OCI-LY1 (cell line): ENCODE results near the gene NR2C2.

Experiments used
- H2AFZ ChIP-seq: fragments of 200-600 bp; sonication (generic), shearing (Covaris generic); 2 replicates; pipeline ENCODE4 v1.6.0; 2014; ENCODE audit warnings: antibody characterized with exemption, mild to moderate bottlenecking, low read length
- H3F3A ChIP-seq: fragments of 200-600 bp; sonication (generic), shearing (Covaris generic); 2 replicates; pipeline ENCODE4 v1.6.0; 2014; ENCODE audit warnings: mild to moderate bottlenecking, antibody characterized with exemption, low read length, moderate library complexity; ENCODE audit not compliant: insufficient read depth
- H3K27ac ChIP-seq: fragments of 200-600 bp; sonication (generic); 2 replicates; pipeline ENCODE4 v1.5.1; 2014; ENCODE audit warnings: low read length, mixed run types, mild to moderate bottlenecking, low read depth; ENCODE audit not compliant: poor library complexity, severe bottlenecking
- H3K27me3 ChIP-seq: fragments of 200-600 bp; sonication (generic); 2 replicates; pipeline ENCODE4 v1.6.0; 2014; ENCODE audit warnings: antibody characterized with exemption, mild to moderate bottlenecking, low read length, moderate library complexity; ENCODE audit not compliant: insufficient read depth
- H3K36me3 ChIP-seq: fragments of 200-600 bp; sonication (generic); 2 replicates; pipeline ENCODE4 v1.6.1; 2014; ENCODE audit warnings: mild to moderate bottlenecking, antibody characterized with exemption, low read length, moderate library complexity, mixed read lengths; ENCODE audit not compliant: insufficient read depth
- H3K4me1 ChIP-seq: fragments of 200-600 bp; sonication (generic); 2 replicates; pipeline ENCODE4 v1.5.1; 2014; ENCODE audit warnings: mild to moderate bottlenecking, low read length, moderate library complexity; ENCODE audit not compliant: insufficient read depth, severe bottlenecking
- H3K4me2 ChIP-seq: fragments of 200-600 bp; sonication (generic), shearing (Covaris generic); 2 replicates; pipeline ENCODE4 v1.6.1; 2014; ENCODE audit warnings: low read length
- H3K4me3 ChIP-seq: fragments of 200-600 bp; sonication (generic); 2 replicates; pipeline ENCODE4 v1.5.1; 2014; ENCODE audit warnings: low read length, low read depth, mild to moderate bottlenecking, mixed read lengths; ENCODE audit not compliant: poor library complexity, severe bottlenecking
- H3K79me2 ChIP-seq: fragments of 200-600 bp; shearing (Covaris generic); 2 replicates; pipeline ENCODE4 v1.6.1; 2016; ENCODE audit warnings: mixed run types, low read length, mixed read lengths; ENCODE audit not compliant: insufficient read depth
- H3K9ac ChIP-seq: fragments of 200-600 bp; sonication (generic), shearing (Covaris generic); 2 replicates; pipeline ENCODE4 v1.6.1; 2014; ENCODE audit warnings: mild to moderate bottlenecking, low read length, mixed read lengths
- H3K9me2 ChIP-seq: fragments of 200-600 bp; sonication (generic), shearing (Covaris generic); 2 replicates; pipeline ENCODE4 v1.6.1; 2014; ENCODE audit warnings: low read depth, mild to moderate bottlenecking, low read length, mixed read lengths
- H3K9me3 ChIP-seq: fragments of 200-600 bp; shearing (Covaris generic); 2 replicates; pipeline ENCODE4 v1.6.1; 2014; ENCODE audit warnings: low read length, mixed read lengths
- H4K20me1 ChIP-seq: fragments of 200-600 bp; sonication (generic), shearing (Covaris generic); 2 replicates; pipeline ENCODE4 v1.6.0; 2016; ENCODE audit warnings: mild to moderate bottlenecking, low read length; ENCODE audit not compliant: insufficient read depth
- CTCF ChIP-seq: fragments of 200-600 bp; sonication (generic), shearing (Covaris generic); IDR thresholded peaks from 2 replicates; pipeline ENCODE4 v1.5.1; 2017; ENCODE audit warnings: mild to moderate bottlenecking, antibody characterized with exemption, low read length, moderate library complexity, mixed read lengths
- EZH2 ChIP-seq: fragments of 200-600 bp; sonication (generic), shearing (Covaris generic); IDR thresholded peaks from 2 replicates; pipeline ENCODE4 v1.8.0; 2017; ENCODE audit warnings: borderline replicate concordance, mixed run types, mild to moderate bottlenecking, antibody characterized with exemption, low read length, moderate library complexity, mixed read lengths

Gene NR2C2

GRCh38 chr3:15060029-15060428, 112.6 kb downstream of the NR2C2 start:
- Histone ChIP-seq H3K9ac (no peak overlapping the region), H3K4me2 (no peak overlapping the region), H3K79me2 (peaks cover 71% of the 10 kb centered on the region), H3K4me3 (no peak overlapping the region), H4K20me1 (no peaks in the 10 kb centered on the region), H3K36me3 (peaks cover 70% of the 10 kb centered on the region), H3K4me1 (peaks cover 20% of the 10 kb centered on the region), H3K9me2 (no peaks in the 10 kb centered on the region), H2AFZ (no peak overlapping the region), H3K9me3 (no peaks in the 10 kb centered on the region), H3K27me3 (no peaks in the 10 kb centered on the region), H3F3A (no peaks in the 10 kb centered on the region), H3K27ac (no peak overlapping the region)
- TF ChIP-seq EZH2 (no peak), CTCF (no peak)

GRCh38 chr3:15063238-15063637, 115.9 kb downstream of the NR2C2 start:
- Histone ChIP-seq H3K9me3 (no peaks in the 10 kb centered on the region), H3K36me3 (peaks cover 39% of the 10 kb centered on the region), H4K20me1 (no peaks in the 10 kb centered on the region), H3K4me2 (peak overlapping the region; percentile 73), H3K27me3 (no peaks in the 10 kb centered on the region), H3K9me2 (no peaks in the 10 kb centered on the region), H3K4me3 (peak overlapping the region; percentile 93), H3K79me2 (peaks cover 43% of the 10 kb centered on the region), H3K4me1 (peaks cover 18% of the 10 kb centered on the region), H3F3A (no peaks in the 10 kb centered on the region), H3K27ac (no peak overlapping the region), H2AFZ (no peak overlapping the region), H3K9ac (peak overlapping the region; percentile 96; the same call in 1 of the 2 replicates)
- TF ChIP-seq EZH2 (no peak), CTCF (no peak)

GRCh38 chr3:15063656-15064286, 116.4 kb downstream of the NR2C2 start:
- Histone ChIP-seq H3K9ac (peak overlapping the region; percentile 96), H2AFZ (no peak overlapping the region)
- TF ChIP-seq CTCF (no peak), EZH2 (no peak)

More at GRCh38 chr3:15063656-15064286, 116.4 kb downstream of the NR2C2 start:
- Histone ChIP-seq H3K27ac (no peak overlapping the region), H3K4me3 (peak overlapping the region; percentile 93), H3K27me3 (no peaks in the 10 kb centered on the region), H3K9me3 (no peaks in the 10 kb centered on the region), H3K4me1 (peaks cover 18% of the 10 kb centered on the region), H3K36me3 (peaks cover 33% of the 10 kb centered on the region), H3F3A (no peaks in the 10 kb centered on the region), H3K79me2 (peaks cover 43% of the 10 kb centered on the region), H4K20me1 (no peaks in the 10 kb centered on the region), H3K4me2 (peak overlapping the region; percentile 73), H3K9me2 (no peaks in the 10 kb centered on the region)
